ENCODE data around the gene DERL3.

DERL3 gene

GRCh38 chr22:23856721-23857605, 18.2 kb upstream of the DERL3 start:
- Histone ChIP-seq H2BK15ac (ENCODE audit: low read length) (peak overlapping the region; percentile 11), H4K8ac (ENCODE audit: low read depth, low read length) (no peak overlapping the region), H3K79me1 (ENCODE audit: low read depth, low read length) (no peaks in the 10 kb centered on the region), H2BK120ac (ENCODE audit: low read depth, low read length) (no peak overlapping the region), H3K9me3 (replicated peaks in 1 of 2; ENCODE audit: control insufficient read depth in 2 of 2, insufficient read depth in 1 of 2, low read depth in 1 of 2, low read length in 2 of 2) (no peaks in the 10 kb centered on the region), H2BK12ac (ENCODE audit: low read length) (no peak overlapping the region), H3K4me2 (ENCODE audit: insufficient read depth, low read length, poor library complexity, severe bottlenecking) (peak overlapping the region; percentile 89), H3K14ac (ENCODE audit: low read length) (no peak overlapping the region), H2AK5ac (ENCODE audit: low read depth, low read length) (no peak overlapping the region), H3K36me3 (replicated peaks in 1 of 2; ENCODE audit: control insufficient read depth in 2 of 2, insufficient read depth in 2 of 2, low read length in 2 of 2) (peaks cover 0 to 1% of the 10 kb centered on the region in 2 donors), H3K4me3 (ENCODE audit: low read length in 2 of 2) (peak overlapping the region; percentile 70 to 84), H3K27me3 (ENCODE audit: control insufficient read depth in 3 of 3, insufficient read depth in 3 of 3, low read depth in 1 of 3, low read length in 3 of 3) (peaks cover 0 to 2% (median 0%) of the 10 kb centered on the region in 3 experiments), H3K4me1 (ENCODE audit: control insufficient read depth in 2 of 2, insufficient read depth in 1 of 2, low read depth in 1 of 2, low read length in 2 of 2) (peaks cover 0 to 8% of the 10 kb centered on the region in 2 donors), H3K9ac (ENCODE audit: low read depth, low read length, poor library complexity) (peak overlapping the region; percentile 89), H3K4ac (ENCODE audit: low read length) (no peak overlapping the region), H4K91ac (ENCODE audit: low read depth, low read length, poor library complexity) (no peak overlapping the region), H3K27ac (replicated peaks; ENCODE audit: low read length) (peak overlapping the region; percentile 87), H2AFZ (ENCODE audit: low read length) (peak overlapping the region; percentile 86), H3K18ac (ENCODE audit: low read length) (peak overlapping the region; percentile 94), H2BK5ac (ENCODE audit: low read length) (peak overlapping the region; percentile 7), H3K23ac (ENCODE audit: low read depth, low read length, poor library complexity) (no peak overlapping the region)
- peak; percentile 49 for DNase-seq (ENCODE audit: low spot score)
- WGBS, 2 donors (ENCODE audit: extremely low coverage in 2 of 2, insufficient read length in 2 of 2, insufficient replicate concordance in 1 of 2), result no CpG with 5 or more reads among the region's 58 CpGs

- no peak overlapping the region for H3K18ac ChIP-seq (ENCODE audit: low read length)
- peak overlapping the region; percentile 16 for H3K23ac ChIP-seq (ENCODE audit: low read depth, low read length, poor library complexity)
- WGBS, 2 donors (ENCODE audit: extremely low coverage in 2 of 2, insufficient read length in 2 of 2, insufficient replicate concordance in 1 of 2), result no CpG with 5 or more reads among the region's 16 CpGs
- no peaks in the 10 kb centered on the region for H3K9me3 ChIP-seq (replicated peaks in 1 of 2; ENCODE audit: control insufficient read depth in 2 of 2, insufficient read depth in 1 of 2, low read depth in 1 of 2, low read length in 2 of 2)
- peaks cover 14 to 30% of the 10 kb centered on the region in 2 donors for H3K4me1 ChIP-seq (ENCODE audit: control insufficient read depth in 2 of 2, insufficient read depth in 1 of 2, low read depth in 1 of 2, low read length in 2 of 2)
- H3K27me3 ChIP-seq (ENCODE audit: control insufficient read depth in 3 of 3, insufficient read depth in 3 of 3, low read depth in 1 of 3, low read length in 3 of 3), result peaks cover 0 to 4% (median 0%) of the 10 kb centered on the region in 3 experiments
- no peak overlapping the region for H4K91ac ChIP-seq (ENCODE audit: low read depth, low read length, poor library complexity)
- H2BK120ac ChIP-seq (ENCODE audit: low read depth, low read length), result no peak overlapping the region
- H2BK12ac ChIP-seq (ENCODE audit: low read length), result no peak overlapping the region
- no peak overlapping the region for H3K4ac ChIP-seq (ENCODE audit: low read length)
- no peak for DNase-seq (ENCODE audit: low spot score)
- H3K27ac ChIP-seq (replicated peaks; ENCODE audit: low read length), result no peak overlapping the region
- H3K36me3 ChIP-seq (replicated peaks in 1 of 2; ENCODE audit: control insufficient read depth in 2 of 2, insufficient read depth in 2 of 2, low read length in 2 of 2), result no peaks in the 10 kb centered on the region
- peak overlapping the region; percentile 36 for H2AK5ac ChIP-seq (ENCODE audit: low read depth, low read length)
- no peak overlapping the region for H3K4me2 ChIP-seq (ENCODE audit: insufficient read depth, low read length, poor library complexity, severe bottlenecking)
- H3K9ac ChIP-seq (ENCODE audit: low read depth, low read length, poor library complexity), result peak overlapping the region; percentile 63
- no peak overlapping the region for H2BK5ac ChIP-seq (ENCODE audit: low read length)
- H3K4me3 ChIP-seq (ENCODE audit: low read length in 2 of 2), result no peak overlapping the region
- H2AFZ ChIP-seq (ENCODE audit: low read length), result no peak overlapping the region
- H4K8ac ChIP-seq (ENCODE audit: low read depth, low read length), result no peak overlapping the region
- H3K79me1 ChIP-seq (ENCODE audit: low read depth, low read length), result no peaks in the 10 kb centered on the region
- peak overlapping the region; percentile 14 for H2BK15ac ChIP-seq (ENCODE audit: low read length)
- H3K14ac ChIP-seq (ENCODE audit: low read length), result no peak overlapping the region
Observed at GRCh38 chr22:23850136-23850611, 11.4 kb upstream of the DERL3 start.

- Histone ChIP-seq H3K4ac (ENCODE audit: low read length) (peak overlapping the region; percentile 99), H4K91ac (ENCODE audit: low read depth, low read length, poor library complexity) (peak overlapping the region; percentile 31), H3K4me3 (ENCODE audit: low read length in 2 of 2) (peak overlapping the region in 1 of 2 donors; percentile 18), H3K23ac (ENCODE audit: low read depth, low read length, poor library complexity) (peak overlapping the region; percentile 45), H2BK120ac (ENCODE audit: low read depth, low read length) (peak overlapping the region; percentile 76), H3K36me3 (replicated peaks in 1 of 2; ENCODE audit: control insufficient read depth in 2 of 2, insufficient read depth in 2 of 2, low read length in 2 of 2) (no peaks in the 10 kb centered on the region), H2BK12ac (ENCODE audit: low read length) (peak overlapping the region; percentile 100), H4K8ac (ENCODE audit: low read depth, low read length) (peak overlapping the region; percentile 96), H3K9ac (ENCODE audit: low read depth, low read length, poor library complexity) (no peak overlapping the region), H2BK15ac (ENCODE audit: low read length) (peak overlapping the region; percentile 95), H3K79me1 (ENCODE audit: low read depth, low read length) (no peaks in the 10 kb centered on the region), H3K27me3 (ENCODE audit: control insufficient read depth in 3 of 3, insufficient read depth in 3 of 3, low read depth in 1 of 3, low read length in 3 of 3) (peaks cover 0 to 4% (median 0%) of the 10 kb centered on the region in 3 experiments), H3K4me2 (ENCODE audit: insufficient read depth, low read length, poor library complexity, severe bottlenecking) (peak overlapping the region; percentile 11), H2AFZ (ENCODE audit: low read length) (peak overlapping the region; percentile 93), H2BK5ac (ENCODE audit: low read length) (peak overlapping the region; percentile 97), H2AK5ac (ENCODE audit: low read depth, low read length) (peak overlapping the region; percentile 84), H3K18ac (ENCODE audit: low read length) (peak overlapping the region; percentile 100), H3K4me1 (ENCODE audit: control insufficient read depth in 2 of 2, insufficient read depth in 1 of 2, low read depth in 1 of 2, low read length in 2 of 2) (peaks cover 14 to 30% of the 10 kb centered on the region in 2 donors), H3K14ac (ENCODE audit: low read length) (peak overlapping the region; percentile 59), H3K9me3 (replicated peaks in 1 of 2; ENCODE audit: control insufficient read depth in 2 of 2, insufficient read depth in 1 of 2, low read depth in 1 of 2, low read length in 2 of 2) (no peaks in the 10 kb centered on the region), H3K27ac (replicated peaks; ENCODE audit: low read length) (no peak overlapping the region)
- DNase-seq (ENCODE audit: low spot score), result peak; percentile 89
- WGBS, 2 donors (ENCODE audit: extremely low coverage in 2 of 2, insufficient read length in 2 of 2, insufficient replicate concordance in 1 of 2), result no CpG with 5 or more reads among the region's 62 CpGs
Observed at GRCh38 chr22:23849009-23850006, 10.5 kb upstream of the DERL3 start.

Data from neuronal stem cell (in vitro differentiated cells).